Measurements from ENCODE around the gene BID.
A peak's percentile ranks its signal among the peaks of the same experiment; 100 is the strongest.

Gene BID

DNA sequence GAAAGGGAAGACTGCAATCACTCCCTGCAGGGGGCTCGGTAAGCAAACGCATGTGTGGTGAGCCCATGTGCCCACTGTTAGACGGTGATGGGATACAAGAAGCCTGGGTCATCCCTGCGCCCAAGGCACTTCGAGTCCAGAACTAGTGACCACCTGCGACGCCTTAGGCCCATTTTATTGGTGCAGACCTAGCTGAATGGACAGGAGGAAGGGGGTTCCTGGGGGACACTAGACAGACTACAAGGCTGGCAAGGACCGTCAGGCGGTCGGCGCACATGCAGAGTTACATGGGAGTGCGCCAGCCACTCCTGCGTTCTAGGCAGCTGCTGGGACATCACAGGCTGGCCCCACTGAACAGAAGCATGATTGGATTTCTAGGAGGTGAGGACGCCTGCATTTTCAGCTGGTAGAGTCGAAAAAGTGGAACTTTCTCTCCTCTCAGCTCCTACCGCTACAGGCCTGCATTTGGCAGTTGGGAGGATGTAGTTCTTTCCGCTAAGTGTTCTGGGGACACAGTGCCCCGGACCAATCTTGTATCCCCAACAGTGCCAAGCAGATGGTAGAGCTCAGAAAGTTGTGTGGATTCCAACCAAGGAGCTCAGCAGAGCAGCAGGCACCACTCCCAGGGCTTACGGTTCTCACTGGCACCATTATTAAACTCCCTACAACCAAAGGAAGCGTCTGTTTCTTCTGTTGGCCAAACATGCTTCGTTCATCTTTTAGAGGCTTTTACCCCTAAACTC lies 35.7 kb downstream of the BID start:
- no peak for DNase-seq (ENCODE audit: low read depth in 2 of 2)

DNA sequence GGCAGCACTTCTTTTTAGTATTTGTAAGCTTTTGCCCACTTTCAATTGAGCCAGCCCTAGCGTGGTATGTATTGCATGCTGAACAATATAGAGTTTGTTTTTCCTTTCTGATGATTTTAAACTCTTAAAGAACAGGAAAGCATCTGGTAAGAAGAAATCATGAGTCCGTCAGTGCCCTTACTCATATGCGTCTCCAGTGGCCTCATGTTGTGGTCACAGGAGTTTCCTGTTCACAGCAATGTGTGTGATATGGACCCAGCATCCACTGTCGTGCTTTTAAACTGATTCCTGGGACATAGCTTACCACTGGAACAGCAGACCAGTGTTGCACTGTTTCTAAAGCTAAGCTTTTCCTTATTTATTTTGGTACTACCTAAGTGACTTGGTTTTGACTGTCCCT lies 40.1 kb downstream of the BID start:
- no peak for DNase-seq (ENCODE audit: low read depth in 2 of 2)

DNA sequence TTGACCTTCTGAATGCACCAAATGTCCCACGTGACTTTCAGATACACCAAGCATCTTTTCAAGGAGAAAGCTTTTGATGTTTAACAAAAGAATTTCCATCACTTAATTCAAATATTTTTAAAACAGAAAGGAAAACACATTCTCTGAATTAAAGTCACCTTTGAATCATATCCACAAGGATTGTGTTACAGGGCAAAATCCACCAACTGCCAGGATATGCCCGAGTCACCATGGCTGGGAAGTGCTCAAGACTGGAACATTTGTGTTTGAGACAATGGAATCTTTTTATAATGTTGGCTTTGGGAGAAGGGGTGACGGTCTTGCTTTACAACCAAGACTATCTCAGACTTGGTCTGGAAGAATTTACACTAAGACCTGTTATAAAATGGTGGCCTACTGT lies 40.8 kb downstream of the BID start:
- DNase-seq (ENCODE audit: low read depth in 2 of 2), result no peak

DNA sequence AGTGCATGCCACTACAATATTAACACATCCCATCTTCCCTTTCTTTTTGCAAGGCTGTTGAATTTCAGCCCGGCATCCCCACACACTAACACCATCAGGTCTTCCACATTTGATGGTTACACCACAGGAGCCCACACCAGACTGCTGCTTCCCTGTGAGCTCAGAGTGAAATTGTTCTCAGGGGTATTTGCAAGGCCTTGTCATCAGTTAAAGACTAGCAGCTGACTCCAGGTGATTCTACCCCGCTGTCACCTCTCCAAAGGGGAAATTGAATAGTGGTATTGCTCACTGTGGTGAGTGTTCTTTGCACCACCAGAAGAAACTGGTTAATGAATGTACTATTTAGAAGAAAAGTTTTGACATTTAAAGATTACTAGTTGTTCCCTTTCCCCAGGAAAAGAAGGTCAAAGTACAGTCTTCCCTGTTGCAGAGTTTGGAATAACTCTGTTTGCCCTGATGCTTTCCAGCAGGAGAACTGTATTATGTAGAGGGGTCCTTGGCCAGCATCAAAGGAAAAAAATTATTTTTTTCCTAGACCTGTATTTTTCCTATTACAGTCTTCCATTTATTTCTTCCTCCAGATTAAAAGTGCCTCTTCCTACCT lies 41.9 kb downstream of the BID start:
- no peak for DNase-seq (ENCODE audit: low read depth in 2 of 2)

DNA sequence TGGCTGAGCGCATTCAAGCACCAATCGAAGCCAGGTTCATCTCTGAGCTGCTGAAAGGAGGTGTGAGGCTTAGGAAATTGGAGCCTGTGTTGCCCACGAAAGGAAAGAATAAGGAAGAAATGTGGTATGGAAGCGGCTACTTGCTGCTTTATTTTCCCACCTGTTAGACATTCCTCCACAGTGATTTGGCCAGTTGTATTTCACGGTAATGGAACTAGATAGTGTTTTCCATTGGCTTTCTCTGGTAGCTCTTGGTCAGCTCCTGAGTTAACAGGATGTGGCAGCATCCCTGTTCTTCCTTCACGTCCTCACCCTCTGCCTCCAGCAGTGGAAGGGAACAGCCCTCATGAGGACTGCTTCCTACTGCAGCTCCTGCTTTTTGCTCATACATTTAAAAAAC lies 44.7 kb downstream of the BID start:
- no peak for DNase-seq (ENCODE audit: low read depth in 2 of 2)

DNA sequence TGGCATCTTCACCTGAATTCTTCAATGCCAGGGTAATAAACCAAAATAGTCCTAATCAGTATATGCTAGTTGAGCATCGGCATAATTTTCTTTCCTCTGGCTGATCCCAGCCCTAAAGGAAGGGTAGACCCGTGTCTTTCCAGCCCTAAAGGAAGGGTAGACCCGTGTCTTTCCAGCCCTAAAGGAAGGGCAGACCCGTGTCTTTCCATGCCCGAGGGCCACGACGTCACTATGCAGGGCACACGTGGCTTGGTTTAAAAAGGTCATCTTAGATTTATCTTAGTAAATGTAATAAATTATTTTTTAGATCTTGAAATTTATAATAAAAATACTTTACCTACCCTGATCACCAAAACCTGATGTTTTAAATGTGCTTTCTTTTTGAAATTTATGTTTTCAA lies 45.5 kb downstream of the BID start:
- no peak for DNase-seq (ENCODE audit: low read depth in 2 of 2)

DNA sequence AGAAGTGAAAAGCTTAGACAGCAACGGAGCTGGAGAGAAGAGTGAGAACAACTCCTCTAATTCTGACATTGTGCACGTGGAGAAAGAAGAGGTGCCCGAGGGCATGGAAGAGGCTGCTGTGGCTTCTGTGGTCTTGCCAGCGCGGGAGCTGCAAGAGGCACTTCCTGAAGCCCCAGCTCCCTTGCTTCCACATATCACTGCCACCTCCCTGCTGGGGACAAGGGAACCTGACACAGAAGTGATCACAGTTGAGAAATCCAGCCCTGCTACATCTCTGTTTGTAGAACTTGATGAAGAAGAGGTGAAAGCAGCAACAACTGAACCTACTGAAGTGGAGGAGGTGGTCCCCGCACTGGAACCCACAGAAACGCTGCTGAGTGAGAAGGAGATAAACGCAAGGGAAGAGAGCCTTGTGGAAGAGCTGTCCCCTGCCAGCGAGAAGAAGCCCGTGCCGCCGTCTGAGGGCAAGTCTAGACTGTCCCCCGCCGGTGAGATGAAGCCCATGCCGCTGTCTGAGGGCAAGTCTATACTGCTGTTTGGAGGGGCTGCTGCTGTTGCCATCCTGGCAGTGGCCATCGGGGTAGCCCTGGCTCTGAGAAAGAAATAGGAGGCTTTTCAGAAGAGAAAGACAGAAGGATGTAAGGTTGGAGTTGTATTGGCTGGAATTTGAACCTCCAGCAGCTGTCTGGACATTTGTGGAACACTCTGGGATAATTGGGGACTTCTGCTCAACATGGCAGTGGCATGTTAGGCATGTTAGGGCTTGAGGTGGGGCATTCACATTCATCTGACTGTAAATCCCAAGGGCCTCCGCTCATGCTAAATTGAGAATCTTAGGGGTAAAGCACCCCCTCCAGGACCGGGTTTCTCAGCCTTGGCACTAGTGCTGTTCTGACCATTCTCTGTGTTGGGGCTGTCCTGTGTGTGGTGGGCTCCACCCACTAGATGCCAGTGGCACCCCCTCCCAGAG lies 47.1 kb downstream of the BID start:
- DNase-seq (ENCODE audit: low read depth in 2 of 2), result no peak

DNA sequence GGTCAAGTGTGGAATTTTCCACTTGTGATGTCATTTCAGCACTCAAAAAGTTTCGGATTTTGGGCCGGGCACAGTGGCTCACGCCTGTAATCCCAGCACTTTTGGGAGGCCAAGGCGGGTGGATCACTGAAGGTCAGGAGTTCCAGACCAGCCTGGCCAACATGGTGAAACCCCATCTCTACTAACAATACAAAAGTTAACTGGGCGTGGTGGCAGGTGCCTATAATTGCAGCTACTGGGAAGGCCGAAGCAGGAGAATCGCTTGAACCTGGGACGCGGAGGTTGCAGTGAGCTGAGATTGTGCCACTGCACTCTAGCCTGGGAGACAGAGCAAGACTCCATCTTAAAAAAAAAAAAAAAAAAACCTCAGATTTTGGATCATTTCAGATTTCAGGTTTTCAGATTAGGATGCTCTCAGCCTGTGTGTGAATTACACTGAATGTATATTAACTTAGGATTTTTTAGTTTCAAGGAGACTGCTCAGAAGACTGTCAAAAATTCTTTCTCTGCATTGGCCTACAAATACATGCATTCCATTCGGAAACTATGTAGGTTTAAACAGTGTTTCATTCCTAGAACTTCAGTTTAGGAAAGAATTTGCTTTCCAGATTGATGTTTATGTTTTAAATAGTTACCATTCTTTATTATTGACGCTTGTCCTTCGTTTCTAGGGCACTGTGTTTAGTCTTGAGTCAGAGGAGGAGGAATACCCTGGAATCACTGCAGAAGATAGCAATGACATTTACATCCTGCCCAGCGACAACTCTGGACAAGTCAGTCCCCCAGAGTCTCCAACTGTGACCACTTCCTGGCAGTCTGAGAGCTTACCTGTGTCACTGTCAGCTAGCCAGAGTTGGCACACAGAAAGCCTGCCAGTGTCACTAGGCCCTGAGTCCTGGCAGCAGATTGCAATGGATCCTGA lies 48.0 kb downstream of the BID start:
- DNase-seq (ENCODE audit: low read depth in 2 of 2), result no peak

DNA sequence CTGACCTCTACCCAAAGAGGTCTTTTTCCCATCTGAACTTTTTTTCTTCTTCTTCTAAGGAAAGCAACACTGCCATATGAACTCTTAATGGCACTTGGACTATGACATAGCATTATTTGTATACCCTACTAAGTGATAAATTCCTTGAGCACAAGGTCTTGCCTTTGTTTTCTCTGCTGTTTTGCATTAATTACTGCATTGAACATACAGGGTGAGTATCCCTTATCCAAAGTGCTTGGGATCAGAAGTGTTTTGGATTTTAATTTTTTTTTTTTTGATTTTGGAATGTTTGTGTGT lies 48.8 kb downstream of the BID start:
- no peak for DNase-seq (ENCODE audit: low read depth in 2 of 2)

DNA sequence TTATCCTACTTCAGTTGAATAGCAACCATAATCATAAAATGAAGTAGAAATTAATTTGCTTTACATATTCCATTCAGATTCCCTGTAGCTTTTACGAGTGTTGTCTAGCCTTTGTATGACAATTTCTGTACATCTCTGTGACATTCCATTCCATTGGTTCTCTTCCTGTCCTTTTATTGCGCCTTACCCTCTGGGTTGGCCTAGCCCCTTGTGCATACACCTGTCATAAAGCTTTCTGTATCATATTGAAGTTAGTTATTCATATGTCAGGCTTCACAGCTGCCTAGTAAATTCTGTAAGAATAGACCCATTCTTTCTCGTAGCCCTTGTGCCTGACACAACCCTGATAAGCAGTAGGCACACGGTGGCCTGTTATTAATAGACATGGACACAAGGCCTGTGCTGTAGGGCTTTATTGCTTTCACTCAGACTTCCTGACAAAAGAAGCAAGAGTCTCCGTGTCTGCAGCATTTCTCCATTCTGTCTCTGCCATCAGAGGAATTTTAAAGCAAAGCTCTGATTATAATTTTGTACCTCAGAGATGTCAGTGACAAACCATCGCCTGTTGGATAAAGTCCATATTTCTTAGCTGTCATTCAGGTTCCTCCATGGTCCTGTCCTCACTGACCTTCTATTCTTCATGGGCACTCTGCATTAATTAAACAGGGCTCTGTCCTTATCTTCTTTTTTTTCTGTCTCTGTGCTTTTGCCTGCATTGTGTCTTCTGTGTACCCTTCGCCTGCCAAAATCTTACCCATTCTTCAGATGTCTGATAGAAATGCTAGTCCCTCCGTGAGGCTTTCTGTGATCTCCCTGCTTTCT lies 49.4 kb downstream of the BID start:
- DNase-seq (ENCODE audit: low read depth in 2 of 2), result no peak

DNA sequence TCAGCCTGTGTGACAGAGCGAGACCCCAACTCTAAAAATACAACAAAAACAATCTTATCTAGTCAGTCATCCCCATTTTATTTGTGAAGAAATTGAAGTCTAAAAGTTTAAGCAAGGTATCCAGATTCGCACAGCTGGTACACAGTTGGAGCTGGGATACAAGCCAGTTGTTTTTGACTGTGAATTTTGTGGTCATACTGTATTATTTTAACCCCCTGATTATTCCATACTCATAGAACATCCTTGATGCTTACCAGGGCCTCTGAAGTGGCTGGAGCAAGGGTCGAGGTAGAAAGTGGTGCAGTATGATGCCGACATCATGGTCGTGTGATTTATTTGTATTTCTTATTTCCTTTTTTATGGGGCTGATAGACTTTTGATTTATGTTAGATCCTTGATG lies 50.0 kb downstream of the BID start:
- no peak for DNase-seq (ENCODE audit: low read depth in 2 of 2)

DNA sequence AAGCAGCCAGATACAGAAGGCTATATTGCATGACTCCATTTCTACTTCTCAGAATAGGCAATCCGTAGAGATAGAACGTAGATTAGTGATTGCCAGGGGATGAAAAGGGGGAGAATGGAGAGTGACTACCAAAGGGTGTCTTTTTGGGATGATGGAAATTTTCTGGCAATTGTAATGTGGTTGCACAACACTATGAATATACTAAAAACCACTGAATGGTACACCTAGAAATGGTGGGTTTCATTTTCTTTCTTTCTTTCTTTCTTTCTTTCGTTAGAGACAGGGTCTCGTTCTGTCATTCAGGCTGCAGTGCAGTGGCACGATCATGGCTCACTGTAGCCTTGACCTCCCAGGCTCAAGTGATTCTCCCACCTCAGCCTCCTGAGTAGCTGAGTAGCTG lies 54.4 kb downstream of the BID start:
- no peak for DNase-seq (ENCODE audit: low read depth in 2 of 2)

DNA sequence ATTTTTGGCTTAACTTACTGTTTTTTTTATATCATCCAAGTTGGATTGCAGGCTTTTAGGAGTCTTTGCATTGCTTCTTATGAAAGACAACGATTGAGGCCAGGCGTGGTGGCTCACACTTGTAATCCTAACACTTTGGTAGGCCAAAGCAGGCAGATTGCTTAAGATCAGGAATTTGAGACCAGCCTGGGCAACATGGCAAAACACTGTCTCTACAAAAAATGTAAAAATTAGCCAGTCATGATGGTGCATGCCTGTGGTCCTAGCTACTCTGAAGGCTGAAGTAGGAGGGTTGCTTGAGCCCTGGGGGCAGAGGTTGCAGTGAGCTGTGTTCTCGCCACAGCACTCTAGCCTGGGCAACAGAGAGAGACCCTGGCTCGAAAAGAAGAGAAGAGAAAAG lies 56.6 kb downstream of the BID start:
- no peak for DNase-seq (ENCODE audit: low read depth in 2 of 2)

DNA sequence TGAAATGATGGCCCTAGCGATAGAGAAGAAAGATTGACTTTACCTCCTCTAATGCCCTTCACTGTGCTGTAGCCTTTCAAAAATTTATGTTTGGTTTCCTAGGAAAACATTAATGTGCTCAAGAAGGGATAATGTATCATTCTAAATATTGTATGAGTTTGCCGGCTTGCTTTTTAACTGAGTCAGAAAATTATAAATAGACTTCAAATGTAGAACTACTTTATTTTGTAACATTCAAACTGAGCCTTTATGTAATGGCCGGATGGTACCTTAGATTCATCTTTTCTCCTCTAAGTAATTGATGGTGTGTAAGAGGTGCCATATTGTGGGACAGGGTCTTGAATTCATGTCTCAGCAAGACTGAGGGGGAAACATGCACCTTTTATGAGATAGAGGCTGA lies 57.7 kb downstream of the BID start:
- no peak for DNase-seq (ENCODE audit: low read depth in 2 of 2)

DNA sequence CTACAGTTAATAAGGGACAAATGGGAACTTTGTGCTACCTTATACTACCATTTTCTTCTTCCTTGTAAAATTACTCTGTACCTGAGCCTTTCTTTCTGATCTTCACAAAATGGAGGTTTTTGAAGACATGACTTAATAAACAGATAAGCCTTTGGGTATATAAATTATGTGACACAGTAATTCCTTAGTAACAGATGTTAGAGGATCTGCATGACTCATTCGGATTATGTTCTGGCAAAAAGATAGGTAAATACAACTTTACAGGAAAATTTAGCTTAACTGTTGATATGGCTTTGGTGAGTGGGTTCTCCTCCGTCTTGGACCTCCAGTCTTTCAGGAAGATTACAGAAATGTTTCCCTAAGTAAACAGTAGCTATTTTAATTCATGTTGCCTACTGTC lies 61.8 kb downstream of the BID start:
- DNase-seq (ENCODE audit: low read depth in 2 of 2), result no peak

DNA sequence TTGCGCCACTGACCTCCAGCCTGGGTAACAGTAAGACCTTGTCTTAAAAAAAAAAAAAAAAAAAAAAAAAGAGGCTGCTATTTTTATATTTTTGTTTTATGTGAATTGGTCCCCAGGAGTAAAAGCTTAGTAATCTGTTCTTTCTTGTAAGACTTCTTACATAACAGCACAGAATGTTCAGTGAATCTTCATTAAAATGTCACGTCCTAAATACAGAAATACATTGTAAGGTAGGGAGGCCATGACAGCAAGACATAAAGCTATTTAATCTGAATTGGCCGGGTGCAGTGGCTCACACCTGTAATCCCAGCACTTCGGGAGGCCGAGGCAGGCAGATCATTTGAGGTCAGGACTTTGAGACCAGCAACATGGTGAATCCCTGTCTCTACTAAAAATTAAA lies 64.2 kb downstream of the BID start:
- DNase-seq (ENCODE audit: low read depth in 2 of 2), result no peak

DNA sequence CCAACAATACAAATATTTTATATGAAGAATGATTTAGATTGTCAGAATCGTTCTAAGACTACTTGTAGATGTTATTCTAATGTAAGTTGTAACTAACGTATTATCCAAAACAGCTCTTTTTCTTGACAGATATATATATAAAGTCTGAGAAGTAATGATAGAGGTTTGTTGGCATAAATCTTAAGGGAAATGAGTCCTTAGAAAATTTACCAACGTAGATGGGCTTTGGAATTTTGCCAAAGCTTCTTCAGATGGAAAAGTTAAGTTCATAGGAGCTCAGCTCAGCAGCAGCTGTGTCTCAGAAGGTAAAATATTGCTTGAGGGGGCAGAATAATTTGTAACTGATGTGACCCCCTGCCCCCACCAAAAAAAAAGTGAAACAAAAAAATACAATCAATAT lies 66.7 kb downstream of the BID start:
- no peak for DNase-seq (ENCODE audit: low read depth in 2 of 2)

DNA sequence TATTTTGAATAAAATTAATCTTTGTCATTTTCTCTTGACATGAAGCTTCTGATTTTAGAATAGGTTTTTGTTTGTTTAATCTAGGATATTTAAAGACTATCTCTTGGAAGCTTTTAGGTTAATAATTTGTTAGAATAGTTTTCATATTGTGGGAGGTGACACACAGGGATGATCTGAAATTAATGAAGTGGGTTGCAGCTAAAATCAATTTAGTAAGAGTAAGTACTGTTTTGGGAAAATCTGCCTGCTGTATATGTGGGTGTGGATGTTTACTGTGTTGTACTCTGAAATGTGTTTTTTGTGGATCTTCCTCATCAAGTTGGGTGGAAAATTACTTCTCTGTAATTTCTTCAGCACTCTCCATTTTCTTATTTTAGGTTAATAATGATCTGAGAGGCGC lies 67.3 kb downstream of the BID start:
- no peak for DNase-seq (ENCODE audit: low read depth in 2 of 2)

DNA sequence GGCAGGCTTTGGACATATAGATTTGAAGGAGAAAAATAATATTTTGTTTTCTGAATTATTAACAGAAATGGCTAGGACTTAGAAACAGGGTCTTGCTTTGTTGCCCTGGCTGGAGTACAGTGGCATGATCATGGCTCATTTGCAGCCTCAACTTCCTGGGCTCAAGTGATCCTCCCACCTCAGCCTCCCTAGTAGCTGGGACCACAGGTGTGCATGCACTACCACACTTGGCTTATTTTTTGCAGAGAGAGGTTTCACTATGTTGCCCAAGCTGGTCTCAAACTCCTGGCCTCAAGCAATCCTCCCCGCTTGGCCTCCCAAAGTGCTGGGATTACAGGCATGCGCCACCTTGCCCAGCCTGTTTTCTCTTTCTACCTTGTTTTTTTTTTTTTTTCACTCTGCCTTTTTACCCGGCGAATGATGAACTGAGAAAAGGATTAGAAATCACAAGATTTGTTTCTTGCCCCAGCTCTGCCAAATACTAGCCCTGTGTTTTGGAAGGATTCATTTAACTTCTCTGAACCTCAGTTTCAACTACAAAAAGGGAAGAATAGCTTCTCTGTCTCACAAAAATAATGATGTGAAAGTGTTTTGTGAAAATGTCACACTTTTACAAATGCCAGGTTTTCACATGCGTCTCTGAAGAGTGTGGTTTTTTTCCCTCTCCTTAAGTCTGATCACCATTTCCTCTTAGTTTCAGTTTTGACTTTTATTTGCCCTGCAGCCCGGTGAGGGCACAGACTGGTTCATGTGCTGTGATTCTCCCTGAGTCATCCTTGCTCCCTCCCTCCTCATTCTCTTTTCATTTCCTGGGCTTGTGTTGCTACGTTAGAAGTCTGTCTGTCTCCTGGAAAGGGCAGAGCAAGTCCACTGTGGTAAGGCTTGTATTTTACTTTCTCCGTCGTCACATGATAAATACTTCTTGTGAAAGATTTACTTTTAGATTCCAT lies 68.0 kb downstream of the BID start:
- peak; percentile 13 to 17 for DNase-seq (ENCODE audit: low read depth in 2 of 2)

DNA sequence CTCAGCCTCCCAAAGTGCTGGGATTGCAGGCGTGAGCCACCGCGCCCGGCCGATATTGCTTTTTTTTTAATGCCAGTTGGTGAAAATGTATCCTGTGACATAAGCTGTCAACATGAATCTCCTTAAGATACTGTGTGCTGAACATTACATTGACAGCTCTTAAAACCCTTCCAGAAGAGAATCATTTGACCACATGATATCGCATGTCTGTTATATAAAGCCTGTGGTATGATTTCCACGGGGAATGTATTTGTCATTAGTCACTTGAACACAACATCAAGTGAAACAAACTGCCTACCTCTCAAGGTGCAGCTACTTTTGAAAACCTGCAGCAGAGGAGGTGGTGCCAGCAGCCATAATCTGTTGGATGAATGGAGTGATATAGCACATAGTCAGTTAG lies 68.7 kb downstream of the BID start:
- no peak for DNase-seq (ENCODE audit: low read depth in 2 of 2)
